ENCODE measurements around the gene DRC7. TPM values are rescaled to one million over a fixed set of nuclear protein-coding genes. Genes with fewer than 3 reads are reported as not detected.

The DRC7 gene
- total and polyA plus RNA-seq, 9 of the 15 experiments (the other 6 are each of a cell fraction or from before 2014, with no cell fraction given), result 0.04 to 0.33 (median 0.12) TPM; not detected in 3

DNA sequence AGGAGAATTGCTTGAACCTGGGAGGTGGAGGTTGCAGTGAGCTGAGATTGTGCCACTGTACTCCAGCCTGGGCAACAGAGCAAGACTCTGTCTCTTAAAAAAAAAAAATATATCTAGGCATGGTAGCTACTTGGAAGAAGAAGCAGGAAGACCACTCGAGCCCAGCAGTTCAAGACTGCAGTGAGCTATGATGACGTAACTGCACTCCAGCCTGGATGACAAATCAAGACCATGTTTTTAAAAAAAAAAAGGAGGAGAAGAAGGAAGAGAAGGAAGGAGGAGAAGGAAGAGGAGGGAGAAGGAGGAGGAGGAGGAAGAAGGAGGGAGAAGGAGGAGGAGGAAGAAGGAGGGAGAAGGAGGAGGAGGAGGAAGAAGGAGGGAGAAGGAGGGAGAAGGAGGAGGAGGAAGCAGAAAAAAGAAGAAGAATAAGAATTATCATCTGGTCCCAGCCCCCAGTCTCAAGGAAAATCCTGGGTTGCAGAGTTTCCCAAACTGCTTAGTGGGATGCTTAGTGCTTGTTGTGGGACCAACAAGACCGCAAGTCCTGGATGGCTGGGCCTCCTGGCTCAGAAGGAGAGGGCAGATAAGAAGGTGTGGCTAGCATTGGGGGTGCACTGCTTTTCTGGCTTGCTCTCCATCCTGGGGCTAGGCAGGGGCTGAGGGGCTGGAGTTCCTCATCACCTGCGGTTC is 3.7 kb upstream of the DRC7 start (continued):
- TF ChIP-seq, protein P1, sequence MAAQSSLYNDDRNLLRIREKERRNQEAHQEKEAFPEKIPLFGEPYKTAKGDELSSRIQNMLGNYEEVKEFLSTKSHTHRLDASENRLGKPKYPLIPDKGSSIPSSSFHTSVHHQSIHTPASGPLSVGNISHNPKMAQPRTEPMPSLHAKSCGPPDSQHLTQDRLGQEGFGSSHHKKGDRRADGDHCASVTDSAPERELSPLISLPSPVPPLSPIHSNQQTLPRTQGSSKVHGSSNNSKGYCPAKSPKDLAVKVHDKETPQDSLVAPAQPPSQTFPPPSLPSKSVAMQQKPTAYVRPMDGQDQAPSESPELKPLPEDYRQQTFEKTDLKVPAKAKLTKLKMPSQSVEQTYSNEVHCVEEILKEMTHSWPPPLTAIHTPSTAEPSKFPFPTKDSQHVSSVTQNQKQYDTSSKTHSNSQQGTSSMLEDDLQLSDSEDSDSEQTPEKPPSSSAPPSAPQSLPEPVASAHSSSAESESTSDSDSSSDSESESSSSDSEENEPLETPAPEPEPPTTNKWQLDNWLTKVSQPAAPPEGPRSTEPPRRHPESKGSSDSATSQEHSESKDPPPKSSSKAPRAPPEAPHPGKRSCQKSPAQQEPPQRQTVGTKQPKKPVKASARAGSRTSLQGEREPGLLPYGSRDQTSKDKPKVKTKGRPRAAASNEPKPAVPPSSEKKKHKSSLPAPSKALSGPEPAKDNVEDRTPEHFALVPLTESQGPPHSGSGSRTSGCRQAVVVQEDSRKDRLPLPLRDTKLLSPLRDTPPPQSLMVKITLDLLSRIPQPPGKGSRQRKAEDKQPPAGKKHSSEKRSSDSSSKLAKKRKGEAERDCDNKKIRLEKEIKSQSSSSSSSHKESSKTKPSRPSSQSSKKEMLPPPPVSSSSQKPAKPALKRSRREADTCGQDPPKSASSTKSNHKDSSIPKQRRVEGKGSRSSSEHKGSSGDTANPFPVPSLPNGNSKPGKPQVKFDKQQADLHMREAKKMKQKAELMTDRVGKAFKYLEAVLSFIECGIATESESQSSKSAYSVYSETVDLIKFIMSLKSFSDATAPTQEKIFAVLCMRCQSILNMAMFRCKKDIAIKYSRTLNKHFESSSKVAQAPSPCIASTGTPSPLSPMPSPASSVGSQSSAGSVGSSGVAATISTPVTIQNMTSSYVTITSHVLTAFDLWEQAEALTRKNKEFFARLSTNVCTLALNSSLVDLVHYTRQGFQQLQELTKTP (IDR thresholded peaks at IDR 0.05; ENCODE audit: low read depth in 1 of 2, partially characterized antibody in 2 of 2), result peak; percentile 31 to 59
- TF ChIP-seq SMAD4 (CRISPR knock-in tag; conservative IDR thresholded peaks at IDR 0.05) (peak; percentile 60; the same call in 1 of the 2 replicates), TEAD4 (IDR thresholded peaks at IDR 0.05; ENCODE audit: low read length) (peak; percentile 88), TEAD4 (CRISPR knock-in tag; IDR thresholded peaks at IDR 0.05; ENCODE audit: borderline replicate concordance) (no peak), HLTF (IDR thresholded peaks at IDR 0.05) (0 out of 2 replicates have a peak, but pooled peaks have one; percentile 51), NFIC (IDR thresholded peaks at IDR 0.05) (peak; percentile 34; the same call in 1 of the 2 replicates), CBFA2T3 (IDR thresholded peaks at IDR 0.05) (peak; percentile 86), ELF4 (CRISPR knock-in tag; IDR thresholded peaks at IDR 0.05) (peak; percentile 91), ZNF707 (CRISPR knock-in tag; conservative IDR thresholded peaks at IDR 0.05) (no peak), THRAP3 (IDR thresholded peaks at IDR 0.05; ENCODE audit: borderline replicate concordance) (peak; percentile 81; the same call in 1 of the 2 replicates), OTX1 (CRISPR knock-in tag; IDR thresholded peaks at IDR 0.05) (peak; percentile 83), DMBX1 (CRISPR knock-in tag; IDR thresholded peaks at IDR 0.05; ENCODE audit: borderline replicate concordance) (peak; percentile 72; the same call in 1 of the 2 replicates), MCM5 (IDR thresholded peaks at IDR 0.05; ENCODE audit: low read depth) (no peak), TEAD1 (CRISPR knock-in tag; IDR thresholded peaks at IDR 0.05) (0 out of 4 replicates have a peak, but pooled peaks of 1 of the 2 experiments have one; percentile 57), CEBPB (tag; IDR thresholded peaks at IDR 0.05) (peak; percentile 30; the same call in 1 of the 2 replicates), ZNF263 (CRISPR knock-in tag; IDR thresholded peaks at IDR 0.05; ENCODE audit: borderline replicate concordance) (peak; percentile 75), CTBP1 (IDR thresholded peaks at IDR 0.05; ENCODE audit: borderline replicate concordance) (peak; percentile 99), HINFP (tag; conservative IDR thresholded peaks at IDR 0.05; ENCODE audit: low read depth) (peak; percentile 28; the same call in 1 of the 2 replicates)
- TF ChIP-seq, protein P2, sequence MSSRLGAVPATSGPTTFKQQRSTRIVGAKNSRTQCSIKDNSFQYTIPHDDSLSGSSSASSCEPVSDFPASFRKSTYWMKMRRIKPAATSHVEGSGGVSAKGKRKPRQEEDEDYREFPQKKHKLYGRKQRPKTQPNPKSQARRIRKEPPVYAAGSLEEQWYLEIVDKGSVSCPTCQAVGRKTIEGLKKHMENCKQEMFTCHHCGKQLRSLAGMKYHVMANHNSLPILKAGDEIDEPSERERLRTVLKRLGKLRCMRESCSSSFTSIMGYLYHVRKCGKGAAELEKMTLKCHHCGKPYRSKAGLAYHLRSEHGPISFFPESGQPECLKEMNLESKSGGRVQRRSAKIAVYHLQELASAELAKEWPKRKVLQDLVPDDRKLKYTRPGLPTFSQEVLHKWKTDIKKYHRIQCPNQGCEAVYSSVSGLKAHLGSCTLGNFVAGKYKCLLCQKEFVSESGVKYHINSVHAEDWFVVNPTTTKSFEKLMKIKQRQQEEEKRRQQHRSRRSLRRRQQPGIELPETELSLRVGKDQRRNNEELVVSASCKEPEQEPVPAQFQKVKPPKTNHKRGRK (tag; IDR thresholded peaks at IDR 0.05), result peak; percentile 96
- TF ChIP-seq, protein P3, sequence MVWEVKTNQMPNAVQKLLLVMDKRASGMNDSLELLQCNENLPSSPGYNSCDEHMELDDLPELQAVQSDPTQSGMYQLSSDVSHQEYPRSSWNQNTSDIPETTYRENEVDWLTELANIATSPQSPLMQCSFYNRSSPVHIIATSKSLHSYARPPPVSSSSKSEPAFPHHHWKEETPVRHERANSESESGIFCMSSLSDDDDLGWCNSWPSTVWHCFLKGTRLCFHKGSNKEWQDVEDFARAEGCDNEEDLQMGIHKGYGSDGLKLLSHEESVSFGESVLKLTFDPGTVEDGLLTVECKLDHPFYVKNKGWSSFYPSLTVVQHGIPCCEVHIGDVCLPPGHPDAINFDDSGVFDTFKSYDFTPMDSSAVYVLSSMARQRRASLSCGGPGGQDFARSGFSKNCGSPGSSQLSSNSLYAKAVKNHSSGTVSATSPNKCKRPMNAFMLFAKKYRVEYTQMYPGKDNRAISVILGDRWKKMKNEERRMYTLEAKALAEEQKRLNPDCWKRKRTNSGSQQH (CRISPR knock-in tag; IDR thresholded peaks at IDR 0.05), result peak; percentile 86
